KOPT-K1 (cell line): ENCODE data around the gene PALD1.

ENCODE experiments used
- H3K27ac ChIP-seq: fragments of 200-600 bp; sonication (generic); 2 replicates; pipeline ENCODE4 v1.5.1; 2016; ENCODE audit warnings: antibody characterized with exemption, mild to moderate bottlenecking, low read depth, low read length; ENCODE audit not compliant: poor library complexity, severe bottlenecking
- H3K36me3 ChIP-seq: fragments of 200-600 bp; sonication (generic); 2 replicates; pipeline ENCODE4 v1.5.1; 2017; ENCODE audit warnings: antibody characterized with exemption, mild to moderate bottlenecking, low read length, moderate library complexity; ENCODE audit not compliant: insufficient read depth
- H3K9me3 ChIP-seq: fragments of 200-600 bp; sonication (generic); 2 replicates; pipeline ENCODE4 v1.5.1; 2017; ENCODE audit warnings: antibody characterized with exemption, low read length, mild to moderate bottlenecking; ENCODE audit not compliant: insufficient read depth, poor library complexity, severe bottlenecking

Gene PALD1

GRCh38 chr10:70557876-70558275 is 79.3 kb downstream of the PALD1 start:
- Histone ChIP-seq H3K36me3 (no peaks in the 10 kb centered on the region), H3K9me3 (no peaks in the 10 kb centered on the region), H3K27ac (no peak overlapping the region)

GRCh38 chr10:70558295-70558694 is 79.7 kb downstream of the PALD1 start:
- Histone ChIP-seq H3K27ac (no peak overlapping the region), H3K9me3 (no peaks in the 10 kb centered on the region), H3K36me3 (no peaks in the 10 kb centered on the region)

GRCh38 chr10:70558871-70559810 is 80.6 kb downstream of the PALD1 start:
- no peaks in the 10 kb centered on the region for H3K36me3 ChIP-seq
- H3K9me3 ChIP-seq = no peaks in the 10 kb centered on the region
- H3K27ac ChIP-seq = no peak overlapping the region

- Histone ChIP-seq H3K27ac (no peak overlapping the region), H3K9me3 (no peaks in the 10 kb centered on the region), H3K36me3 (no peaks in the 10 kb centered on the region)
Measured at GRCh38 chr10:70559861-70560260, 81.3 kb downstream of the PALD1 start.

GRCh38 chr10:70560511-70560941 is 82.0 kb downstream of the PALD1 start:
- Histone ChIP-seq H3K27ac (no peak overlapping the region), H3K9me3 (no peaks in the 10 kb centered on the region)

GRCh38 chr10:70561070-70561469 is 82.5 kb downstream of the PALD1 start:
- H3K9me3 ChIP-seq = no peaks in the 10 kb centered on the region
- H3K27ac ChIP-seq = no peak overlapping the region
- no peaks in the 10 kb centered on the region for H3K36me3 ChIP-seq

More at GRCh38 chr10:70560511-70560941, 82.0 kb downstream of the PALD1 start:
- no peaks in the 10 kb centered on the region for H3K36me3 ChIP-seq

GRCh38 chr10:70561558-70561957 is 83.0 kb downstream of the PALD1 start:
- H3K36me3 ChIP-seq = no peaks in the 10 kb centered on the region
- no peaks in the 10 kb centered on the region for H3K9me3 ChIP-seq
- H3K27ac ChIP-seq = no peak overlapping the region

- no peak overlapping the region for H3K27ac ChIP-seq
Measured at GRCh38 chr10:70562036-70562755, 83.6 kb downstream of the PALD1 start.

GRCh38 chr10:70563230-70563629 is 84.7 kb downstream of the PALD1 start:
- Histone ChIP-seq H3K27ac (no peak overlapping the region), H3K36me3 (no peaks in the 10 kb centered on the region), H3K9me3 (no peaks in the 10 kb centered on the region)

More at GRCh38 chr10:70562036-70562755, 83.6 kb downstream of the PALD1 start:
- H3K36me3 ChIP-seq = no peaks in the 10 kb centered on the region
- H3K9me3 ChIP-seq = no peaks in the 10 kb centered on the region

GRCh38 chr10:70564113-70564725 is 85.7 kb downstream of the PALD1 start:
- H3K36me3 ChIP-seq = no peaks in the 10 kb centered on the region
- H3K9me3 ChIP-seq = no peaks in the 10 kb centered on the region
- H3K27ac ChIP-seq = no peak overlapping the region

- H3K36me3 ChIP-seq = no peaks in the 10 kb centered on the region
- H3K27ac ChIP-seq = no peak overlapping the region
- no peaks in the 10 kb centered on the region for H3K9me3 ChIP-seq
Measured at GRCh38 chr10:70564901-70565351, 86.4 kb downstream of the PALD1 start.

- no peaks in the 10 kb centered on the region for H3K36me3 ChIP-seq
- H3K27ac ChIP-seq = no peak overlapping the region
- H3K9me3 ChIP-seq = no peaks in the 10 kb centered on the region
Measured at GRCh38 chr10:70565556-70566514, 87.3 kb downstream of the PALD1 start.

GRCh38 chr10:70566515-70567290 is 88.1 kb downstream of the PALD1 start:
- H3K27ac ChIP-seq = no peak overlapping the region

More at GRCh38 chr10:70566515-70567290, 88.1 kb downstream of the PALD1 start:
- no peaks in the 10 kb centered on the region for H3K9me3 ChIP-seq
- H3K36me3 ChIP-seq = no peaks in the 10 kb centered on the region
